GM19328 (cell line): Measurements from ENCODE around the gene AP5B1.
A peak's percentile ranks its signal among the peaks of the same experiment; 100 is the strongest.

Experiments
- ATAC-seq: cut with Tn5 transposase; IDR thresholded peaks from one replicate; pipeline ENCODE4 v1.9.1; 2021; ENCODE audit warnings: mild to moderate bottlenecking, moderate library complexity; ENCODE audit not compliant: unreplicated experiment

The AP5B1 gene

GRCh38 chr11:65802841-65803240 lies 22.1 kb upstream of the AP5B1 start:
- ATAC-seq, result no peak

DNA sequence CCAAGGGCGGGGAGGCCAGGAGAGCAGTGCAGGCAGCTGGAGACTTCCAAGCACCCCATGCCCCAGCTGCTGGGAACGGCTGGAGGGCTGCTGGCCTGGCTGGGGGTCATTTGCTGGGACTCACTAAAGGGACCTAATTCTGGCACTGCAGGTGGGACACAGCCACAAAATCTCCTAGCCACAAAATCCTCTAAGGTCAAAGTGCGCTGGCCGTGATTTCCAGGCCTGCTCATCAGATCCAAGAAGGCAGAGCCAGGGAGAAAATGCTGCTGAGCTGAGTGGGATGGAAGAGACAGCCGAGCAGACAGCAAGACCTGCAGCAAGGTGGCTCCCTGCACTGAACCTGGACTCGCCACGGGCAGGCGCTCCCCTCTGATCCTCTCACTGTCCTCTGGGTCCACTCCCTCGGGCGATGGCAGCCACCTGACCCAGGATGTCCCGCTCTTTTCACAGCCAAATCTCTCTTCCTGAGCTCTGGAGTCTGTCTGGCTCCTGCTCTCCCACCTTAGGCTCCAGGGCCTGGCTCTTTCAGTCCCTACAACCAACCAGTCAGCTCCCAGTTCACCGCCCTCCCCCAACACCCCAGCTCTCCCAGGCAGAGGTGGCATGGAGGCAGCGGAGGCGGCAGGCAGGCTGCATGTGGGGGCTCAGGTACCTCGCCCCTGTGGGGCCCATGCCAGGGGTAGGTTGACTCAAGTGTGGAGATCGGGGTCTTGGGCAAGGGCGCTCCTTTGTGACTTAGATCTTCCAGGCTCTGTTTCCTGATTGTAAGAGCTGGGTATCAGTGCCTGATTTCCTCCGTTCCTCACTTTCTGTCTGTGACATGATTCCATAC lies 20.6 kb upstream of the AP5B1 start:
- no peak for ATAC-seq

- no peak for ATAC-seq
Observed at GRCh38 chr11:65798882-65799281, 18.1 kb upstream of the AP5B1 start.

GRCh38 chr11:65797711-65798110 lies 16.9 kb upstream of the AP5B1 start:
- no peak for ATAC-seq

GRCh38 chr11:65796726-65797601 lies 16.2 kb upstream of the AP5B1 start:
- no peak for ATAC-seq

DNA sequence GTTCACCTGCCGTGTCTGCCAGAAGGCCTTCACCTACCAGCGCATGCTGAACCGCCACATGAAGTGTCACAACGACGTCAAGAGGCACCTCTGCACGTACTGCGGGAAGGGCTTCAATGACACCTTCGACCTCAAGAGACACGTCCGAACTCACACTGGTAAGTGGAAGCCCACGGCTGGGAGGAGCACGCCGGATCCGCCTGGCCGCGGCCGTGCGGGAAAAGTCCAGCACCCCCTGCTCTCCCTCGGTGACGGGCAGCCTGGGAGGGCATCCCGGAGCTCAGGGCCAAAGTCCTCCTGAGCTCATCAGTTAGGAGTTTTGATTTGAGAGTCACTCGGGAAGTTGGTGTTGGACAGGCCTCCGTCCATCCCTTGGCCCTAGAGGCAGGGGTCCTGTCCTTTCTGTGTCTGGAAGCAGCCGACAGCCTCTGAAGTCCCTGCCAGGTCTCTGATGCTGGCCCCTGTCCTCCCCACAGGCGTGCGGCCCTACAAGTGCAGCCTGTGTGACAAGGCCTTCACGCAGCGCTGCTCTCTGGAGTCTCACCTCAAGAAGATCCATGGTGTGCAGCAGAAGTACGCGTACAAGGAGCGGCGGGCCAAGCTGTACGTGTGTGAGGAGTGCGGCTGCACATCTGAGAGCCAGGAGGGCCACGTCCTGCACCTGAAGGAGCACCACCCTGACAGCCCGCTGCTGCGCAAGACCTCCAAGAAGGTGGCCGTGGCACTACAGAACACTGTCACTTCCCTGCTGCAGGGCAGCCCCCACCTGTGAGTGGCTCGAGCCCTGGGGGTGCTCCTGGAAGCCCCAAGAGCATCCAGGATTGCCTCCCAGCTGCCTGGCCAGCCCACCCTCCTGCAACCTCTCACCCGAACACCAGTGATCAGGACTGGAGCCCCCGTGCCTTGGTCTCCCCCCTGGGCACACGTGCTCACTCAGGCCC lies 14.1 kb upstream of the AP5B1 start:
- ATAC-seq, result no peak

- ATAC-seq, result no peak
Observed at GRCh38 chr11:65793625-65794400, 13.0 kb upstream of the AP5B1 start.

DNA sequence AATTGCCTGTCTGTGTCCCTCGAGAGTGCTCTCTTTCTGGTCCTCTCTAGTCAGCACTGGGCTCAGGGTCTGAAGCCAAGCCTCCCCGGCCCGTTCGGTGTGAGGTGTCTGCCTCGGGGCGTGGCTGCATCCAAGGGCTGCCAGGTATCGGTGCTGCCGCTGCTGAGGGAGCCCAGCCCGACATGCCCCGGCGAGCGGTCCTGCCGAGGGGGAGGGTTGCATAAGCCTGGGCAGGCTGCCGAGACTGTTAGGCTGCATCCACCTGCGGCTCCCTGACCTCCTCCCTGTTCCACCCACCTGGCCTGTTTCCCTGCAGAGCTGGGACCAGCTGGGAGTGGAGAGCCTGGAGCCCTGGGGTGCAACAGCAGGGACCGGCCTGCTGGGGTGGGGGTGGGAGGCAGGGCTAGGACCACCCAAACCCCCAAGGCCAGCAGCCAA lies 12.4 kb upstream of the AP5B1 start:
- ATAC-seq, result no peak

DNA sequence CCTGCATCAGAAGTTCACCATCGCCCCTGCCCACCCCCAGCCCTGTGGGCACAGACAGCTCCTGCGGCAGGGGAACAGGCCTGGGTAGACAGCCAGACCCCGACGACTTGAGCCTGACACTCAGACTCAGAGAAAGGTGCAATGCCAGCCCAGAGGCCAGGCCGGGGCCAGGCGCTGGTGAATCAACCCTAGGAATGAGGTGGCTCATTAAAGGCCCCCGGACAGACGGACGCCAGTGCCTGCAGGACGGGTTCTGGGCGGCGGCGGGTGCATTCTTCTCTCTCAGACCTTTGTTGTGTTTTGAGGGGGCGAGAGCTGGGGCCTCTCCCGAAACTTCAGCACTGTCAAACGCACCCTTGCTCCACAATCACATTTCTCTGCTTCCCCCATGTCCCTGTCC lies 11.7 kb upstream of the AP5B1 start:
- ATAC-seq, result no peak

DNA sequence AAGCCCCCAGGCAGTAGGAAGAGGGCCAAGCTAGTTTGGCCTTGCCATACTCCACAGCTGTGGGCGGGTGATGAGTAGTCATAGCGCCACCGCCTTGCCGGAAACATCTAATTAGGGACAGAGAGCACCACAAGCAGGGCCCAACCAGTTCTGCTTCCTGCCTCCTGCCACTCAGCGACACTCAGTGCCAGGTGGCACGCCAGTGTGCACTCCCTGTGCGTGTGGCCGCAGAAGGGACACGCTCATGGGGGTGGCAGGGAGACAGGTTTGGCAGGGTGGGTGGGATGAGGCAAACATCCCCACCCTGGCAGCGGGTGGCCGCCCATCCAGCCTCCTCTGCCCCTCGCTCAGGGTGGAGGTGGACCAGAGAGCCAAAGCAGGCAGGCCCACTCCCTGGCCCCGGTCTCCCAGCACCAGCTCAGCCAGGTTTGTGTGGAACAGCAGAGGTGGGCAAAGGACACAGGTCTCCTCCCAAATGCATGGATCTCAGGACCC lies 11.0 kb upstream of the AP5B1 start:
- peak; percentile 81 for ATAC-seq

DNA sequence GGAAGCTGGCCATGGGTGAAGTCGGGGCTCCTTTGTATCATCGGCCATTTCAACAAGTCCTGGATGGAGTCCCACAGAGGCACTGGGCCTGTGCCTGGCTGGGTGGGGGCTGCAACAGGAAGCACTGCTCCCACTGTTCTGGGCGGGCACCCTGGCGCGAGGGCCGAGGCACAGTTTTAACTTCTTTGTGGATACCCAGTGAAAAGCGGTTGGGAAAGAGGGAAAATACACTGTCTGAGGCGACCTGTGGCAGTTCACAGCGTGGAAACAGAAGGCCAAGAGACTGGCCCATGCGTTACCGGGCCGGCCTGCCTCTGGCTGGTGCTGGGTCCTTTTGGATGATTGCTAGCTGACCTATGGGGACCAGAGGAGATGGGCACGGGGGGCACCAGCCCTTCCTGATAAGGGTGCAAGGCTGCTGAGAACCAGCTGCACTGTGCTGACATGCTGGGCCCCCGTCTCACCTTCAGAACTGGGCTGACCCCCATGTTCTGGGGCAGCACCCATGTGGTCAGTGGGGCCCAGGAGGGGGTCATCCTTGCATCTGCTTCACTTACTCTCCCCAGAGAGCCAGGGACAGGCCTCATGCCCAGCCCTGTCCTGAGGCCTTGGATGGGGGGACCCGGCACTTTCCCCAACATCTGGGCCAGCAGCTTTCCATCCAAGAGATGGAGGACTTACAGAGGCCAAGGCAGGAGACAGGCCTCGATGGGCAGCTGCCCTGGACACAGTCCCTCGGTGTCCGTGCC lies 10.3 kb upstream of the AP5B1 start:
- no peak for ATAC-seq

GRCh38 chr11:65790104-65790901 lies 9.5 kb upstream of the AP5B1 start:
- no peak for ATAC-seq

- ATAC-seq, result no peak
Observed at GRCh38 chr11:65789230-65790103, 8.7 kb upstream of the AP5B1 start.

GRCh38 chr11:65788821-65789220 lies 8.0 kb upstream of the AP5B1 start:
- no peak for ATAC-seq

DNA sequence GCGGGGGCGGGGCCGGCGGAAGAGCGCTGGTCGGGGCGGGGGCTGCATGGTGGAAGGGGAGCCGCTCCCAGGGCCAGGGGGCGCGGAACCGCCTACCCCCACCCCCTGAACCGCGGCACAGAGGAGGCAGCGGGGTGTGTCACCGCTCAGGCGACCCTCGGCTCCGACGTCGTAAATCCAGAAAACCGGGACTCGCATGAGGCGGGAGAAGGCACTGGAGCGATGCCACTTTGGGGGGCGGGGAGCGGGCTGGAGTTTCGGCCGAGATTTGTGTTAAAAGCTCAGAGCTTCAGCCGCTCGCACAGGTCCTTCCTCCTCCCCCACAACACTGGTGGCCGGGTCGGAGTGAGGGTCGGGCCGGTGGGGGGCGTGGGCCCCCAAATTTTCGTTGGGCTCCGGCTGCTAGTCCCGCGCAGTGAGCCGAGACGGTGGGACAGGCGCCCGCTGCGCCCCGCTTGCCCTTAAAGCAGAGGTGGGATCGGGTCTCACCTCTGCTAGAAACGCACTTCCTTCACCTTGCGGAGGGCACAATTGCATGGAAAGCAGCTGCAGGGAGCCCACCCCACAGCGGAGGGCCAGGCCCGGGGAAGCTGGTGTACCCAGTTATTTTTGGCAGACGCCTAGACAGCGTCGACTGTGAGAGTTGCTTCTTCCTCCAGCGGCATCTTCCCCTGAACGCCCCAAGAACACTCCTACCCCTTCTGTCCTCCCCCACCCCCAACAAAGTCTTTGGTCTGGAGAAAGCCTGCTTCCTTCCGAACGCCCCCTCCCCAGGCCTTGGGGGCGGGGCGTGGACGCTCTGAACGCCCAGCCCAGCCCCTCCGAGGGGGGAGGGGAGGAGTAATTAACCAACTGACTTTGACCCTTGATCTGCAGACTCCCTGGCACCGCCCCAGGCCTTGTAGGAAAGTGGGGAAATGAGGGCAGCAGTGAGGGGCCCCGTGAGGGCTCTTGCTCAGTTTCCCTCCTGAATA lies 7.2 kb upstream of the AP5B1 start:
- ATAC-seq, result no peak
